GM21360 (cell line): Measurements from ENCODE around the gene ABCD1.
"Not testable (repeated sequence)": the region's sequence is repeated elsewhere in the genome, so short reads cannot be mapped to it uniquely, and the experiment has no call there.

ENCODE experiments used
- ATAC-seq: cut with Tn5 transposase; IDR thresholded peaks from one replicate; pipeline ENCODE4 v1.9.1; 2021; ENCODE audit warnings: mild to moderate bottlenecking, moderate library complexity; ENCODE audit not compliant: unreplicated experiment

Gene ABCD1

DNA sequence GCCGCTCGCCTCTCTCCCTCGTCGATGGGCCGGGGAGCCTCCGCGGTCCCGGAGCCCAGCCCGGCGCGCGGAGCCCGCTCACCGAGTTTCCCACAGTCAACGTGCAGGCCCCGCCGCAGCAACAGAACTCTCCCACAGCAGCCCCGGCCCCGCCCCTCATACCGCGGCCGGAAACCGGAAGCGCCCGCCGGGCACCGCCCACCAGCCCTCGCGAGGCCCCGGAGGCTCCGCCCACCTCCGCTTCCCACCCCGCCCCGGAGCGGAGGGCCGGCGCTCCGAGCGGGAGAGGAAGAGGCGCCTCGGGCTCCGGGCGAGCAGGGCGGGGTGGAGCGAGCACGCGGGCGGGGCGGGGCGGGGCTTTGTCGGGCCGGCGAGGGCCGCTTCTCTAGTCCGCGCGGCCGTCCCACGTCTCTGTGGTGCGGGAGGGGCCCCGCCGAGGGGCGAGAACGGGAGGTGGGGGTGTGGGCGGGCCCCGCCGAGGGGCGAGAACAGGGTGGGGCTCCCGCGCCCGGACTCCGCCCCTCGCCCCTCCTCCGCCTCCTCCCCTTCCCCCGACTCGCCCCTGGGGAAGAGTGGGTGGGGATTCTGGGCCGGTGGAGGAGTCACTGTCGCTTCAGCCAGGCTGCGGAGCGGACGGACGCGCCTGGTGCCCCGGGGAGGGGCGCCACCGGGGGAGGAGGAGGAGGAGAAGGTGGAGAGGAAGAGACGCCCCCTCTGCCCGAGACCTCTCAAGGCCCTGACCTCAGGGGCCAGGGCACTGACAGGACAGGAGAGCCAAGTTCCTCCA, at the start of gene ABCD1, which contains the start of gene BCAP31:
Gene ABCD1, plus strand, starts transcription at position 605 of the 787 bp plus-strand sequence. CDS start 411 bp downstream, outside the sequence.
Gene BCAP31, minus strand, starts transcription at position 136 of the 787 bp plus-strand sequence. CDS start 1,143 bp downstream, outside the sequence.
- peak; percentile 52 for ATAC-seq

DNA sequence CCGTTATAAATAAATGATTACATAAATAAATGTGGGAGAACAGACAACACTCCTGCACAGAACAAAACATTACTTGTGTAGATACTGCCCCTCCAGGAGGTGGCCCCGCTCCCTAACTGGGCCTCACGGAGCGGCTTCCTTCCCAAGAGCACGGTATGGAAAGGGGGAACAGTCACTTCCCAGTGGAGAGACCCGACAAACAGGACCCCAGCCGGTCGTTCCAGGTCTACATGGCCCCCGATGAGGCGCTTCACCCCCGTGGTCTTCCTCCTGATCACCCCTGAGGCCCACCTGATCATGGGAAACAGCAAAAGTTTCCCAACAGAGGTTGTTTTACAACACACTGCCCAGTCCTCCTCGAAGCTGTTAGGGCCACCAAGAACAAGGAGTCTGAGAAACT, 43.5 kb upstream of the ABCD1 start:
- ATAC-seq = no peak

DNA sequence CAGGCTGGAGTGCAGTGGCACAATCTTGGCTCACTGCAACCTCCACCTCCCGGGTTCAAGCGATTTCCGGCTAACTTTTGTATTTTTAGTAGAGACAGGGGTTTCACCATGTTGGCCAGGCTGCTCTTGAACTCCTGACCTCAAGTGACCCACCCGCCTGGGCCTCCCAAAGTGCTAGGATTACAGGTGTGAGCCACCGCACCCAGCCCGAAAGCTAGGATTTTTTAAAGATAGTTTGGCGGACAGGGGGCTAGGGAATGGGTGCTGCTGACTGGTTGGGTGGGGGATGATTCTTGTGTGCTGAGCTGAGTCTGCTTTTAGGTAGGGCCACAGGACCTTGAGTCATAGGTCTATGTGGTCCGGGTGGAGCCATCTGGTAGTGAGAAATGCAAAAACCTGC, 41.2 kb upstream of the ABCD1 start:
- ATAC-seq = not testable (repeated sequence)

DNA sequence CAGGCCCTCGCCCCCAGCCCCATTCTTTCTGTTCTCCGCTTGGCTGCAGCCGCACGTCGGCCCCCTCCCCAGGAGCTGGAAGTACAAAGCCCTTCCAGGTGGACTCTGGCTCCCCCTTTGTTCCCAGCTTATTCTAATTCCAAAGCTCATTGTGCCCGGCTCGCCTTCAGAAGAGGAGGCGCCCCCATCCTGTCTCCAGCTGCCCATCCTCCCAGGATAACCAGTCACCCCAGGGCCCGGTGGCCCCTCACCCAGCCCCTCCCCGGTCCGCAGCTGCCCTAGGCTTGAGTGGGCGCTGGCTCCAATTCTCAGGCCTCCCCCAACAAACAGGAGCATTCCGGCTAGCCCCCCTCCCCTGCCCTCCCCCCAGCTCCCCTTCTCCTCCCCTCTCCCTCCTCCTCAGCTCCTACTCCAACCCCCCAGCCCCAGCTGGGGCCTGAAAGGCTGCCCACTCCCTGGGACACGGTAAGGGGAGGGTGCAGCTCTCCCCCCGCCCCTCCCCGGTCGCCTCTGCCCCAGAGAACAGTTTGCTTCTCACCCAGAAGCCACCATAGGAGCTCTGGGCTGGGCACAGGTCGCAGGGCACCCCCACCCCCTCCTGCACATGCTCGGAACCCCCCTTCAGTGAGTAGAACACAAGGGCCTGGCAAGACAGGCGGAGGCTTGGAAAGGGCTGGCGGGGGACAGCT, 40.0 kb upstream of the ABCD1 start:
- no peak for ATAC-seq

DNA sequence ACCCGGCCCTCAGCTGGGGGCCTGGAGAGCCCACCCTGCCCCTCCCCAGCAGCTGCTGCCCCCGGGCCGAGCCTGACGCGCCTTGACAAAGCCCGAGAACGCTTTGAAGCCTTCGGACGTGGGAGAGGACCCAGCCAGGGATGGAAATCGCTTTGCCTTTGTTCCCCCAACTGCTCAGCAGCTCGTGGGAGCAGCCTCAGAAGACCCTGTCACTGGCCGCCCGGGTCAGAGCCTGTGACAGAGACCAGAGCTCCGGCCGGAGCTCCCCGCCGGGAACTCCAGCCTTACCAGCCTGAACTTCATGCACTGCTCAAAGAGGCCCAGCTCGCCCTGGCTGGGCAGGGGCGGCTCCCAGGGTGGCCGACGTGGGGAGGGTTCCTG, 39.5 kb upstream of the ABCD1 start:
- ATAC-seq = no peak

DNA sequence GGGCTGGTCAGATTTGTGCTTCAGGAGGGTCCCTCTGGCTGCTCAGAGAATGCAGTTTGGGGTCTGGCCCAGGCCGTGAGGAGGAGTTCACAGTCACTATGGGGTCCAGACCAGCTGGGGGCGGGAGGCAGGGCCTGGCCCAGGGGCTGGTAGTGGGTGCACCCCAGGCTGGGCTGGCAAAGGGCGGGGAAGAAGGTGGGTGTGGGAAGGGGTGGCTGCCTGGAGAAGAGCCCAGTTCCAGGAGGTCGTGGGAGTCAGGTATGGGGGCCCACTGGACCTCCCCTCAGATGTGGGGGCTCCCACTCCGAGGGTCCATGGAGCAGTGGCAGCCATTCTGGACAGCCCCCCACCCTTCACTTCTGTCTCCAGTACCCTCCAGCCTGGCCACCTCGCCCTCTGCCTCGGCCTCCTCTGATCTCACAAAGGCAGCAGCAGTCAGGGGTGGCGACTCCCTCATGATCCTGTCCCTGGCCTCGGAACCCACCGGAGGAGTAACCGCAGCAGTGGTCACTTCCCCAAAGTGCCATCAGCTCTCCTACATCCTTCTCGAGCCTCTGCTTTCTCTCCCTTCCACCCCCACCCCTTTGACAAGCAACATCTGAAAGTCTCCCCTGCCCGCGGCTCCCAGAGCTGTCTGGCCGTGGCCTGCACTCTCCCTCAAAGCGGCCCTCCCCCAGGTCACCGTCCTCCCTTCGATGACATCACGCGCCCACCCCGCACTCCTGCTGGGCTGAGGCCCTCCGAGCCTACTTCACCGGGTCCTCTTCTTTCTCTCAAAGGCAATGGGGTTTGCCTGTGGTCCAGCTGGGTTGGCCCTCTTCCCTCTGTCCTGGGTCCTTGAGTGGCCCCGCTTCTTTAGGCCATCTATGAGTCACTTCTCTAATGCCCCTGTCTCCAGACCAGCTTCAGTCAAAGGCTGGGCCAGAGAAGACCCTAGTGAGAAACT, 38.6 kb upstream of the ABCD1 start:
- no peak for ATAC-seq

DNA sequence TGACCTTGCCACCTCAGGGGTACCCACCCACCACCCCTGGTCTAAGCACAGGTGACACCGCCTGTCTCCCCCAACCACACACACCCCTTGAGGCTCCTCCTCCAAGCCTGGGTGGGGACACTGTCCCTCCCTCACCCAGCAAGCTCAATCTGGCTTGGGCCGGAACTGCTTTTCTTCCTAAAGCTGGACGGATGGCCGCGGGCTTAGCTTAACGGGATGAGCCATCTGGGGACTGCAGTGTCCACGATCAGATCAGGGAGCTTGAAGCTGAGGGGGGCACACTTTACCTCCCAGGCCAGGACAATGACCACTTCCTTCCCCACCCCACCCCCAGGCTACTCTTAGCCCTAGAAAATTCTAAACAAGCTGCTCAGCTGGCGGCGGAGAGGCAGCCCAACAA, 37.9 kb upstream of the ABCD1 start:
- no peak for ATAC-seq

DNA sequence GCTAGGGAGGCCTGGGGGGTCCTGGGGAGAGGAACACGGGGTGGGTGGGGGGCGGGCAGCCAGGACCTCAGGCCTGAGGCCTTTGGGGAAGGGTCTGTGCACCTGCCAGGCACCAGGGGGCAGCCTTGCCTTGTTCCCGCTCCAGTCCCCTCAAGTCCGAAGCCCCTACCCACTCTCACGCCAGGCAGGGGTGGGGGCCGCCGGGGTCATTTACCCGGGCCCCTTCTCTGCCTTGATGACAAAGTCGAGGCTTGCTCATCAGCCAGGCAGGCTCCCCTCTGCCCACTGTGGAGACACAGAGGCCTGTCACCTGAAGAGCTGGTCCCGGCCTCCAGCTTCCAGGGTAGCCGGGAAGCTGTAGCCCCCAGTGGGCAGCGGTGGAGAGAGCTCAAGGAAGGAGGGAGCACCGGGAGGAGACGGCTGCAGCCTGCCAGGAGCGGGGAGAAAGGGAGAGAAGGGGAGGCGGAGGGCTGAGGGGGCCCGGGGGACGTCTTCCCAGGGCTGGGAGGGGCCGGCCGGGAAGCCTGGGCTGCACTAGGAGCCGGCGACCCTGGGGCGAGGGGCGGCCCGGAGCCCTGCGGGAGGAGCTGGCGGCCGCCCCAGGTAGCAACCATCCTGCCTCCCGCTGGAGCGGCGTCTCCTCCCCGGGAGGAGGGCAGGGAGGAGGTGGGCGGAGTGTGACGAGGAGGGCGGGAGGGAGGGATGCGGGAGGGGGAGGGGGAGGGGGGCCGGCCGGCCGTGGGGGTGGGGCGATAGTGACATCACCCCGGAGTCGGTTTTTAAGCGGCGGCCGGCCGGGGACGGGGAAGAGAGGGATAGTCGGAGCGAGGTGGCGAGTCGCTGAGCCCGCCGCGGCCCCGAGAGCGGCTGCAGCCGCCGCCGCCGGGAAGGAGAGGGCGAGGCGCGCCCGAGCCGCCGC, 37.3 kb upstream of the ABCD1 start, which contains the start of gene SLC6A8:
Gene SLC6A8, plus strand, starts transcription at position 806 of the 919 bp plus-strand sequence. CDS start 649 bp downstream, outside the sequence.
- no peak for ATAC-seq

DNA sequence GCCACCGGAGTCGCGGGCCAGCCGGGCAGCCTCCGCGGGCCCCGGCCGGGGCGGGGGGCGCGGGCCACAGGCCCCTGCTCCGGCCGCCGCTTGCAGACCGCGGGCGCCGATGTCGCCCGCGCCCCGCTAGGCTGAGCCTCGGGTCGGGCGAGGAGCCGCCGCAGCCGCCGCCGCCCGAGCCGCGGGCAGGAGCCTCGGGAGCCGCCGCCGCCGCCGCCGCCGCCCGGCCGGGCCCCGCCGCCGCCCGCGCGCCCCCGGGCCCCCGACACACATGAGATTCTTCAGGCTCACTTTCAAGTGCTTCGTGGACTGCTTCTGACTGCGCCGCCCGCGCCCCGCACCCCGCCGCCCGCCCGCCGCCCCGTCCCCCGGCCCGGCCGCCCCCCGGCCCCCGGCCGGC, 36.6 kb upstream of the ABCD1 start:
- no peak for ATAC-seq

DNA sequence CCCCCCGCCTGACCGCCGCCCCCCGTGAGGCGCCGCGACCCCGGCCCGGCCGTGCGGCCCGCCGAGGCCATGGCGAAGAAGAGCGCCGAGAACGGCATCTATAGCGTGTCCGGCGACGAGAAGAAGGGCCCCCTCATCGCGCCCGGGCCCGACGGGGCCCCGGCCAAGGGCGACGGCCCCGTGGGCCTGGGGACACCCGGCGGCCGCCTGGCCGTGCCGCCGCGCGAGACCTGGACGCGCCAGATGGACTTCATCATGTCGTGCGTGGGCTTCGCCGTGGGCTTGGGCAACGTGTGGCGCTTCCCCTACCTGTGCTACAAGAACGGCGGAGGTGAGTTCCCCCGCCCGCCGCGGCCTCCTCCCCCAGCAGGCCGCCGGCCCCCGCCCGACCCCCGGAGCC, 36.1 kb upstream of the ABCD1 start:
- ATAC-seq = no peak

DNA sequence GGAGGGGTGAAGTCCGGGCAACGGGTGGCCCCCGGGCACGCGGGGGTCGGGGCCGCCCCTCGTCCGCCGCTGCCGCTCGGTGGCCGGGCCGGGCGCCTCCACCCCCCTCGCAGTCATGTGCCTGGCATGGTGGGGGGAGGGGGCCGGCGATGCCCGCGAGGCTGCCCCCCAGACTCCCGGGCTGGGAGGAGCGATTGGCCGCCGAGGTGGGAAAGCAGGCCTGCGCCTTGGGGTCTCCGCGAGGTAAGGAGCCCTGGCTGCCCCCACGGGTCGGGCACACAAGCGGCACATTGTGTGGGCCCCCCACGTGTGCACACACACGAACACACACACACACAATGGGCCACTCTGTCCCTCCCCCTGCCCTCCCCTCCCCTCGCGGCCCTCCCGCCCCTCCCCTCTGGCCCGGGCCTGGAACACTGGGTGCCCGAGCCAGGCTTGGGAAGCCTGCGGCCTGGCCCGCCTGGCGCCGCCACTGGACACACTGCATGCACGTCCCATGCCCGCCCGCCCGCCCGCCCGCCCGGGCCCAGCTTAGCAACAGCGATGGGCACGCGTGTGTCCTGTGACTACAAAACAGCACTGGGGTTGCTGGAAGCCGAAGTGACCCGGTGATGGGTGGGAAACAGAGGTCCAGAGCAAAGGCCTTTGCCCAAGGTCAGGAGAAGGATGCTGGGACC, 35.6 kb upstream of the ABCD1 start:
- ATAC-seq = no peak

DNA sequence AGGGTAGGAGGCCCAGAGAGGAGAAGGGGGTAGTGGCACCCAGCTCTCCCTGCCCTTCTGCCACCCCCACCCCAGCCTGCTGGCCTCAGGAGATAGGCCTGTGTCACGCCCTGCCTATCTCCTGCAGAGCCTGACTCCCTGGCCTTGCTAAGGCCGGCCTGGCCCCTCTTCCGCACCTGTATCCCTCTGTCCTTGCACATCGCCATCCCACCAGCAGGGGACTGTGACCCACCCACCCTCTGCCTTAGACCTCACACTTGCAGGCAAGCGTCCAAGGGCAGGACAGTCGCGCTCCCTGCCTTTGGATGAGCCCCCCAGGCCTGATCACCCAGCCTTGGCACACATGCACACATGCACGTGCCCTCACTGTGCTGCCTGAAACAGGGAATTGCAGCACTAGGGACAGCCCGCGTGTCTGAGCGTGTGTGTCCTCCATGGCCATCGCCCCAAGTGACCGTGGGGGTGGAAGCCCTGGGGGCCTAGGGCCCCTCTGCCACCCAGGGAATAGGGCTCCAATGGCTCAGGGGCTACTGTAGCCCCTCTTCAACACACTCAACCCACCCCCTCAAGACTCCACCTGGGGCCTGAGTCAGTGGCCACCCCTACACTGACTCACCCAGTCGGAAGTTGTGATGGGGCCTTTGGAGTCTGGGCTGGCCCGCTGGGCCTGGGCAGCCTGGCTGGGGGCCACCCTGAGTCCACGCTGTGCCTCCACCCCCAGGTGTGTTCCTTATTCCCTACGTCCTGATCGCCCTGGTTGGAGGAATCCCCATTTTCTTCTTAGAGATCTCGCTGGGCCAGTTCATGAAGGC, 34.8 kb upstream of the ABCD1 start:
- no peak for ATAC-seq

DNA sequence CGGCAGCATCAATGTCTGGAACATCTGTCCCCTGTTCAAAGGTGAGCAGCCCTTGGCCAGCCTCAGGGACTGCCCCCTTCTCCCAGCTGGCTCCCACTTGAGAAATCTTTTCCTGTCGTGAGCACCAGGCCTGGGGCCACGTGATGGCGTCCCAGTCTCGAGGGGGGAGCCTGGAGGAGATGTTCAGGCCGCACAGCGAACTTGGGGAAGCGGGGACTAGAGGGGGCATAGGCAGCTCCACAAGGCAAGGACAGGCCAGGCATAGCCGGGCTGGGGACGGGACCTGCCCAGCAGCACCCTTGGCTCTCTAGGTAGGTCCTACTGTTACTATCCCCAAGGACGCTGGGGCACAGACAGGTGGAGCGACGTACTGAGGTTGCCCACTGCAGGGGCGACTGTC, 34.2 kb upstream of the ABCD1 start:
- no peak for ATAC-seq

DNA sequence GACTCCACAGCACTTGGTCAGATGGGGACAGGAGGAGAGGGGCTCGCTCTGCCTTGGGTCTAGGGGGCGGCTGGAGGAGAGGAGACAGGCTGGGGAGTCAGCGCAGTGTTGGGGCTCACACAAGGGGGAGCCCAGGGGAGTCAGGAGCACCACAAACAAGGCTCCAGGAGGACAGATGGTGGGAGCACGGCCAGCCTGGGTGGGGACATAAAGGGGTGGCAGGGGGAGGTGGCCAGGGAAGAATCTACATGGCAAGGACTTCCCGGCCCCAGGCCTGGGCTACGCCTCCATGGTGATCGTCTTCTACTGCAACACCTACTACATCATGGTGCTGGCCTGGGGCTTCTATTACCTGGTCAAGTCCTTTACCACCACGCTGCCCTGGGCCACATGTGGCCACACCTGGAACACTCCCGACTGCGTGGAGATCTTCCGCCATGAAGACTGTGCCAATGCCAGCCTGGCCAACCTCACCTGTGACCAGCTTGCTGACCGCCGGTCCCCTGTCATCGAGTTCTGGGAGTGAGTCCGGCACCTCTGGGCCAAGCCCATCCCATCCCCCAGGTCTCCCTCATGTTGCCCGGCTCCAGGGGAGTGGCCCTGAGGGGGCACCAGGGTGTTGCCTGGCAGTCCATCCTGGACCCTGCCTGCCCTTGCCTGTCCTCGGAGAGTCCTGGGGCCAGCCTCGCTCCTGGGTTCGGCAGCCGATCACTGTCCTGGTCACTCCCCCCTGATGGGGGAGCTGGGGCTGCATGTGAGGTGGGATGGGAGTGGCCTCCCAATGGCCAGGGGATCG, 33.4 kb upstream of the ABCD1 start:
- ATAC-seq = not testable (repeated sequence)

DNA sequence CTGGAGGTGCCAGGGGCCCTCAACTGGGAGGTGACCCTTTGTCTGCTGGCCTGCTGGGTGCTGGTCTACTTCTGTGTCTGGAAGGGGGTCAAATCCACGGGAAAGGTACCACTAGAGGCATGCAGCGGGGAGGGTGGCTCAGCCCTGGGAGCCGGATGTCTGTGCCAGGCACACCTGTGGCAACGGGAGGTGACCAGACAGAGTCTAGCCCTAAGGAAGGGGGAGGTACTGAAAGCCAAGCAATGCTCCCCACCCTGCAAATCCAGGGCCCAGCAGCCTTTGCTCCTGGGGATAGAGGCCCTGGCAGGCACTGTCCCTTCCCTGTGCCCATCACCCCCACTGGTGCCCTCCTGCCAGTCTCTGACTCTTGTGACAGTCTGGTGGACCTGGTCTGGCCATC, 32.7 kb upstream of the ABCD1 start:
- no peak for ATAC-seq

DNA sequence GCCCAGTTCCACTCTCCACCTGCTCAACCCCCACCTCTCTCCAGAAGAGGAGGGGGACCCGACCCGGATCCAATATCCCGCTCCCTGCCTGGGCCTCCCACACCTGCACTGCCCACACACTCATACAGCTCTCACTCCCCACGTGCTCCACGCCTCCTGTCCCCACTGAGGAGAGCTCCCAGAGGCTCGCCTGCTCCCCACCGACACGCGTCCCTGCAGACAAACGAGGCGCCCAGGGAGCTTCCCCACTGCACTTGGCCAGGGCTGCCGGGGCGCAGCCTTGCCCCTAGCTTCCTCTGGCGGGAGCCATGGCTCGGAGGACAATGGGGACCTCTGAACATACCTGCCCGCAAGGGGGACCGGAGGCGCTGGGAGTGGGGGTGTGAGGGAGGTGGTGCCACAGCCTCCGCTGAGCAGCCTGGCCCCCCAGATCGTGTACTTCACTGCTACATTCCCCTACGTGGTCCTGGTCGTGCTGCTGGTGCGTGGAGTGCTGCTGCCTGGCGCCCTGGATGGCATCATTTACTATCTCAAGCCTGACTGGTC, 32.0 kb upstream of the ABCD1 start:
- ATAC-seq = no peak
